GM10266 (cell line): Measurements from ENCODE around the gene IL31.

Source experiments
- DNase-seq: peaks from one replicate; pipeline ENCODE4 v3.0.0; 2012; ENCODE audit errors: extremely low spot score
- CTCF ChIP-seq: IDR thresholded peaks from 2 replicates; pipeline ENCODE4 v1.5.1; 2012; ENCODE audit warnings: mild to moderate bottlenecking, low read depth; ENCODE audit not compliant: control insufficient read depth, insufficient read depth; ENCODE audit errors: missing control alignments

Gene IL31

GRCh38 chr12:122150127-122150681 is 23.8 kb downstream of the IL31 start:
- no peak for DNase-seq
- no peak for TF ChIP-seq CTCF

- no peak for DNase-seq
- no peak for TF ChIP-seq CTCF
Measured at GRCh38 chr12:122148657-122149056, 25.4 kb downstream of the IL31 start.

GRCh38 chr12:122147514-122148290 is 26.3 kb downstream of the IL31 start:
- DNase-seq = no peak
- no peak for TF ChIP-seq CTCF

GRCh38 chr12:122145505-122146330 is 28.3 kb downstream of the IL31 start:
- DNase-seq = no peak
- no peak for TF ChIP-seq CTCF

GRCh38 chr12:122144885-122145284 is 29.1 kb downstream of the IL31 start:
- no peak for DNase-seq
- TF ChIP-seq CTCF = no peak

- no peak for TF ChIP-seq CTCF
- DNase-seq = no peak
Measured at GRCh38 chr12:122142857-122143256, 31.2 kb downstream of the IL31 start.
